Measurements from ENCODE around the gene TMEM255B.

The TMEM255B gene

DNA sequence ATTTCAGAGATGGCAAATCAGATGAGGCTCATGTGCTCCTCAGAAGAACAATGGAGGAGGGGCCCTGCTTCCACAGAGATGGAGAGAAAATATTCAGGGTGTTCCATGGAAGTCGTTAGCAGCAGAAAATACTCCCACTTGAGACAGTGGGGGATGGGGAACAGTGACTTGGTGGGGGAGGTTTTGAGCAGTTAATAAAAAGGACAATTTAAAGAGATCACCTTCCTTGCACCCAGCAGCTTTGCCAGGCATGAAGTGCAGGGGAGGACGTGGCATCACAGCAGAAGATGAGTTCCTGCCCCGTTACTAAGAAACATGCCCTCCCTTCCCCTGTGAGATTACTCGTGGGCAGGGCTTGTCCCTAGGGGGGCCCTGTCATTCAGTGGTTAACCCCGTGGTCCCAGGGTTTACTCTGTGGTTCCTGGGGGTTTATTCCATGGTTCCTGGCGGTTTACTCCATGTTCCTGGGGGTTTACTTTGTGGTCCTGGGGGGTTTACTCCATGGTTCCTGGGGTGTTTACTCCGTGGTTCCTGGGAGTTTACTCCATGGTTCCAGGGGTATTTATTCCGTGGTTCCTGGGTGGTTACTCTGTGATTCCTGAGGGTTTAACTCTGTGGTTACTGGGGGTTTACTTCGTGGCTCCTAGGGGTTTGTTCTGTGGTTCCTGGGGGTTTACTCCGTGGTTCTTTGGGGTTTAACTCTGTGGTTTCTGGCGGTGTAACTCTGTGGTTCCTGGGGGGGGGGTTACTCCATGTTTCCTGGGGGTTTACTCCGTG is 49.2 kb downstream of the TMEM255B start:
- TF ChIP-seq, protein P1, sequence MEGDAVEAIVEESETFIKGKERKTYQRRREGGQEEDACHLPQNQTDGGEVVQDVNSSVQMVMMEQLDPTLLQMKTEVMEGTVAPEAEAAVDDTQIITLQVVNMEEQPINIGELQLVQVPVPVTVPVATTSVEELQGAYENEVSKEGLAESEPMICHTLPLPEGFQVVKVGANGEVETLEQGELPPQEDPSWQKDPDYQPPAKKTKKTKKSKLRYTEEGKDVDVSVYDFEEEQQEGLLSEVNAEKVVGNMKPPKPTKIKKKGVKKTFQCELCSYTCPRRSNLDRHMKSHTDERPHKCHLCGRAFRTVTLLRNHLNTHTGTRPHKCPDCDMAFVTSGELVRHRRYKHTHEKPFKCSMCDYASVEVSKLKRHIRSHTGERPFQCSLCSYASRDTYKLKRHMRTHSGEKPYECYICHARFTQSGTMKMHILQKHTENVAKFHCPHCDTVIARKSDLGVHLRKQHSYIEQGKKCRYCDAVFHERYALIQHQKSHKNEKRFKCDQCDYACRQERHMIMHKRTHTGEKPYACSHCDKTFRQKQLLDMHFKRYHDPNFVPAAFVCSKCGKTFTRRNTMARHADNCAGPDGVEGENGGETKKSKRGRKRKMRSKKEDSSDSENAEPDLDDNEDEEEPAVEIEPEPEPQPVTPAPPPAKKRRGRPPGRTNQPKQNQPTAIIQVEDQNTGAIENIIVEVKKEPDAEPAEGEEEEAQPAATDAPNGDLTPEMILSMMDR (IDR thresholded peaks at IDR 0.05; ENCODE audit: control insufficient read depth, insufficient read depth, low read depth, low read length, missing control alignments) = no peak
- no peak overlapping the region for H3K4me3 ChIP-seq (ENCODE audit: control insufficient read depth, low read depth, low read length)
- DNase-seq (ENCODE audit: low read depth) = no peak

DNA sequence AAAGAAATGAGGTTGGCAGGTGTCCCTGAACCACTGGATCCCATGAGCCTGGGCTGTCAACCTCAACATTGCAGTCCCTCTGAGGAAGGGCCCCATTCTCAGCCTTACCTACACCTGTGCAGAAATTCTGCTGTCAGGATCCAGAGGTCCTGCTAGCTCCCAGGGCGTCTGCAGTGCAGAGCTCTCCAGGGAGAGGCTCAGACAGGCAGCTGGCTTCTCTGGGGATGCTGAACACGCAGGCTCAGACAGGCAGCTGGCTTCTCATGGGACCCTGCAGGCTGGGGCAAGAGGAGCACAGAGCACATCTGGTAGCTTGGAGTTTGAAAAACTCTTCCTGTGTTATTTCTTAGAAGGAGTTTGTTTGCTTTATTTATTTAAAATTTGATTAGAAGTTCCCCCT is 50.9 kb downstream of the TMEM255B start:
- TF ChIP-seq, protein P1 (IDR thresholded peaks at IDR 0.05; ENCODE audit: control insufficient read depth, insufficient read depth, low read depth, low read length, missing control alignments) = no peak
- DNase-seq (ENCODE audit: low read depth) = no peak

DNA sequence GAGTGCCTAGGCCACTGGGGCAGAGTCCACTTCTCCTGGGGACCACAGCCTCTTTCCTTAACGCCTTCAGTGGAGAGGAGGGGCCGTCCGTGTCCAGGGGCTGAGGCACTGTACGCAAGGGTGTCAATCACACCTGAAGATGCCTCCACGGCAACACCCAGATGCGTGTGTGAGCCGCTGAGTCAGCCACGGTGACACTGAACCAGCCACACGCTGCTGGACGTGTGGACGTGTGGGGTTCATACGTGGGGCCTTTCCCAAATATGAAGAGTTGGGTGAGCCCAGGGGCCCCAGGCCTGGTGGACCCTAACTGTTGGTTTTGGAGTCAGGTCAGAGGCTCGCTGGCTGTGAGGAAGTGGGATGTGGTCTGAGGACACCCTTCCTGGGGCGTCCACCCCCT is 51.6 kb downstream of the TMEM255B start:
- H3K4me3 ChIP-seq (ENCODE audit: control insufficient read depth, low read depth, low read length) = no peak overlapping the region
- no peak for DNase-seq (ENCODE audit: low read depth)
- TF ChIP-seq, protein P1 (IDR thresholded peaks at IDR 0.05; ENCODE audit: control insufficient read depth, insufficient read depth, low read depth, low read length, missing control alignments) = no peak

More for the DNA sequence above, 50.9 kb downstream of the TMEM255B start:
- H3K4me3 ChIP-seq (ENCODE audit: control insufficient read depth, low read depth, low read length) = no peak overlapping the region

DNA sequence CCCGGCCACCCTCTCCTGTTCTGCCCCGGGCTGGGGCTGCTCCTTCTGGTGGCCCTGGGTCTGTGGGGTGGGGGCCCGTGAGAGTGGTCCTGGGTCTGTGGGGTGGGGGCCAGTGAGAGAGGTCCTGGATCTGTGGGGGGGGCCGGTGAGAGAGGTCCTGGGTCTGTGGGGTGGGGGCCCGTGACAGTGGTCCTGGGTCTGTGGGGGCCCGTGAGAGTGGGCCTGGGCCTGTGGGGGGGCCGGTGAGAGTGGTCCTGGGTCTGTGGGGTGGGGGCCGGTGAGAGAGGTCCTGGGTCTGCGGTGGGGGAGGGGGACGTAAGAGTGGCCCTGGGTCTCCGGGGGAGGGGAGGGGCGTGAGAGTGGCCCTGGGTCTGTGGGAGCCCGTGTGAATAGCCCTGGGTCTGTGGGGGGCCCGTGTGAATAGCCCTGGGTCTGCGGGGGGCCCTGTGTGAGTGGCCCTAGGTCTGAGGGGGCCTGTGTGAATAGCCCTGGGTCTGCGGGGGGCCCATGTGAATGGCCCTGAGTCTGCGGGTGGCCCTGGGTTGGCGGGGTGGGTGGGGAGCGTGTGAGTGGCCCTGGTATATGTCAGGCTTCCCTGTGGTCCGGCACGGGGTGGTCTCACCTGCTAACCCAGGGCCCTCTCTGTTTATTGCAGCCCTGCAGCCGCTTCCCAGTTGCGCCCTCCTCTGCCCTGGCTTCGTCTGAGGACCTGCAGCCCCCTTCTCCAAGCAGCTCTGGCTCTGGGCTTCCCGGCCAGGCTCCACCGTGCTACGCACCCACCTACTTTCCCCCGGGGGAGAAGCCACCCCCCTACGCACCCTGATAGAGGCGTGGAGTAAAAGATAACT is 52.3 kb downstream of the TMEM255B start:
- H3K4me3 ChIP-seq (ENCODE audit: control insufficient read depth, low read depth, low read length) = no peak overlapping the region
- no peak for DNase-seq (ENCODE audit: low read depth)
- TF ChIP-seq, protein P1 (IDR thresholded peaks at IDR 0.05; ENCODE audit: control insufficient read depth, insufficient read depth, low read depth, low read length, missing control alignments) = no peak

DNA sequence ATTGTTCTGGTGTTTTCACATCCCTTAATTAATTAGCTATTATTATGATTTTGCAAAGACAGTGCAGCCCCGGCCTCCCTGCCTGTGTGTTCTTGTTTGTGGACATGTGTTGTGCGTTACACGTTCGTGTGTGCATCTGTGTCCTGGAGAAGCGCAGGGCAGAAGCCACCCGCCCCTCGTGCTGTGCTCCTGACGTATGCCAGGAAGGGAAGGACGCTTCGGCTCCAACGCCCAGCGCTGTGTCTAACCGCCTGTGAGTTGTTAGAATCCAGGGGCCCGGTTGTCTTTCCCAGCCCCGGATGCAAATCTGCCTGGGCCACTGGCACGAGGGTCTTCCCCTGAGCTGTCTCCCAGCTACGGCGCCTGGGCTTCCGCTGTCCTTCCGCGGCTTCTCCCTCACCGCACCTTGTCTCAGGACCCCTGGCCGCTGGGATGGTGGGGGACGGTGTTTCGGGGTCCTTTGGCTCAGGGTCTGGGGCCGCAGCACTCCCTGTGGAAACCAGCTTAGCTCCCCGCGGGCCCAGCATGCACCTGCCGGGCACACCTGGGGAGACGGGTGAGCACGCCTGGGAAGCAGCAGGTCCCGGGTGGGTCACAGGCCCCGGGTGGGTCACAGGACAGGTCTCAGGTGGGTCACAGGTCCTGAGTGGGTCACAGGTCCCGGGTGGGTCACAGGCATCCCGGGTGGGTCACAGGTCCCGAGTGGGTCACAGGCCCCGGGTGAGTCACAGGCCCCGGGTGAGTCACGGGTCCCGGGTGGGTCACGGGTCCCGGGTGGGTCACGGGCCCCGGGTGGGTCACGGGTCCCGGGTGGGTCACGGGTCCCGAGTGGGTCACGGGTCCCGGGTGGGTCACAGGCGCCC is 53.4 kb downstream of the TMEM255B start:
- DNase-seq (ENCODE audit: low read depth) = no peak
- TF ChIP-seq, protein P1 (IDR thresholded peaks at IDR 0.05; ENCODE audit: control insufficient read depth, insufficient read depth, low read depth, low read length, missing control alignments) = no peak
- no peak overlapping the region for H3K4me3 ChIP-seq (ENCODE audit: control insufficient read depth, low read depth, low read length)

All from AG09309 (cell line).